ENCODE measurements around the gene PERM1.

Gene PERM1

GRCh38 chr1:932776-933602 is 48.9 kb downstream of the PERM1 start:
- DNase-seq: no peak

DNA sequence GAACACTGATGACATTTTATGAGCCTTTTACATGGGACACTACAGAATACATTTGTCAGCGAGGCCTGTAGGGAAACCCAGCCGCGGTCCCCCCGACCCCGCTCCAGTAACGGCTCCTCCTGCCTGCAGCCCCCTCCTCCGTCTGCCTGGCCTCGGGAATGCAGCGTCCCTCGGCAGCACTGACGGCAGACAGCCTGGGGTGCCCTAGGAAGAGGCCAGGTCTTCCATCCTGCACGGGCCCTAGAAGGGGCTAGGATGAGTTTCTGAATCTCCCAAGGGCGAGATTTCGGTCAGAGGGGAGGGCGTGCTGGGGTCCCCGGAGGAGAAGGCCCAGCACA is 49.8 kb downstream of the PERM1 start:
- DNase-seq: no peak

- no peak for DNase-seq
Measured at GRCh38 chr1:931380-932172, 50.3 kb downstream of the PERM1 start.

GRCh38 chr1:930633-931138 is 51.2 kb downstream of the PERM1 start:
- no peak for DNase-seq

DNA sequence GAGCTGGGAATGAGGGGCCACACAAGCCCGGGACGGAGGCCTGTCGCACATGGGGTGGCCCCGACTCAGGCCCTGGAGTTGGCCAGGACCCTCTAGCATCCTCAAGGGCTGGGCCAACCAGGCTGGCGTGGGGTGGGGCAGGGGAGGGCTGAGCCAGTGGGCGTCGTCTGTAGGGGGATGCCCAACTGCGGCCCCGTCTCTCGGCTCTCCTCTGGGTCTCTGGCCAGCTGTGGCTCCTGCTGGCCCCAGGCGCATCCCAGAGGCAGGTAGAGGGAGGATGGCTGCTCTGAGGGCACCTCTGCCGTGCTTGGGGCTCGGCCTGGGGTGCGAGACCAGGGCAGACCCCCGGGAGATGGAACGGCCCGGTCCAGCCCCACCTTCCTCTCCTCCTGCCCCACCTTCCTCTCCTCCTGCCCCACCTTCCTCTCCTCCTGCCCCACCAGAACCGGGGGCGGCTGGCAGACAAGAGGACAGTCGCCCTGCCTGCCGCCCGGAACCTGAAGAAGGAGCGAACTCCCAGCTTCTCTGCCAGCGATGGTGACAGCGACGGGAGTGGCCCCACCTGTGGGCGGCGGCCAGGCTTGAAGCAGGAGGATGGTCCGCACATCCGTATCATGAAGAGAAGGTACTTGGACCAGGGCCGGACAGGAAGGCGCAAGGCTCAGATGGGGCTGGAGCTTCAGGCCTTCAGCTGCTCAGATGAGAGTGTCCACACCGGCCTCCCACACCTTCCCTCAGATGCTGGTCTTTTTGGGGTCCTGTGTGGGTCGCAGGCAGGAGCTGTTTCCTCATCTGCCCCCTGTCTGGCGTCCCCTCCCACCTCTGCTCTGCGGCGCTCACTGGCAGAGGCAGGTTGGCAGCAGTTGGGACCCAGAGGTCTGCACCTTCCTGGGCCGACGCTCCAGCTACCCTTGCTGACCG is 51.9 kb downstream of the PERM1 start:
- DNase-seq: no peak

GRCh38 chr1:928825-929661 is 52.9 kb downstream of the PERM1 start:
- no peak for DNase-seq

- no peak for DNase-seq
Measured at GRCh38 chr1:927748-928147, 54.1 kb downstream of the PERM1 start.

DNA sequence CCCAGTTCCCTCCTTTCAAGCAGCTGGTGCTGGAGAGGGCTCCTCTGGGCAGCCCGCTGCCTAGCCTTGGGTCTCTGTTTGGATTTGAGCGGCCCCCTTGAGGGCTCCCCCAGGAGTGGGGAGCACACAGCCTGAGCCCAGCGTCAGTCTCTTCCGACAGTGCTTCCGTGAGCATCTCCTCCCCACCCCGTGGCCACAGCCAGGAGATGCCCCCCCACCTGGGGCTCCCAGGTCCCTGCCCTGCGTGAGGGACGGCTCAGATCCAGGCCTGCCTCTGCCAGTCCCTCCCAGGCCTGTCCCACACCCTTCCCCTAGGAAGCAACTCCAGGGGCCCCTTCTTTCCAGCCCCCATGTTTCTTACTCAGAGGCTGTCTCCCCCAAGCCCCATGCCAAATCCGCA is 54.7 kb downstream of the PERM1 start:
- DNase-seq: no peak

DNA sequence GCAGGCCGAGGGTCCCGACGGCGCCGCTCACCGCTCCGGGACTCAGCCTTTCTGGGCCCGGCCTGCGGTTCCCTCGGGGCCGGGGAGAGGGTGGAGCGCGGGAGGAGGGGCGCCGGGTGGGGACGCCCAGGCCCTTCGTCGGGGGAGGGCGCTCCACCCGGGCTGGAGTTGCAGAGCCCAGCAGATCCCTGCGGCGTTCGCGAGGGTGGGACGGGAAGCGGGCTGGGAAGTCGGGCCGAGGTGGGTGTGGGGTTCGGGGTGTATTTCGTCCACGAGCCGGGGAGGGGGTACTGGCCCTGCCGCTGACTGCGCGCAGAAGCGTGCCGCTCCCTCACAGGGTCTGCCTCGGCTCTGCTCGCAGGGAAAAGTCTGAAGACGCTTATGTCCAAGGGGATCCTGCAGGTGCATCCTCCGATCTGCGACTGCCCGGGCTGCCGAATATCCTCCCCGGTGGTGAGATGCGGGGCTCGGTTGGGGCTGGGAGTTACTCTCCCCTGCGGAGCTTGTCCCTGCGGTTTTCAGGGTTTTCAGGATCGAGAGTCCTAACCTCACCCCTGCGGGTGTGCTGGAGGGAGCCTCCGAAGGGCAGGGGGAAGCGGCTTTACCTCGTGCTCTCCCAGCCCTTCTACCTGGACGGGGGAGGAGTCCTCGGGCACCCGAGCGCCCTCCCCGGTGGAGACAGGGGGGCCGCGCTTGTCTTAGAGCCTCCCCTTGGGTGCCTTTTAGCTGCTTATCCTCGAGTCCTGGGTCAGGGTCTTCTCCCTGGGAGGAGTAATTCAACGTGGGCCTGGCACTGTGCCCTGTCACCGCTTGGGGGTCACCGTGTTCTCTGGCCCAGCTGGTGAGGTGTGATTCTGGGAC is 56.1 kb downstream of the PERM1 start:
- no peak for DNase-seq
